ENCODE measurements around the gene ZBTB7B. TPM values are rescaled to one million over a fixed set of nuclear protein-coding genes. Genes with fewer than 3 reads are reported as not detected.
A peak's percentile ranks its signal among the peaks of the same experiment; 100 is the strongest.

ZBTB7B gene
- total RNA-seq, 1 donor from 2014 or later = 83.1 TPM

DNA sequence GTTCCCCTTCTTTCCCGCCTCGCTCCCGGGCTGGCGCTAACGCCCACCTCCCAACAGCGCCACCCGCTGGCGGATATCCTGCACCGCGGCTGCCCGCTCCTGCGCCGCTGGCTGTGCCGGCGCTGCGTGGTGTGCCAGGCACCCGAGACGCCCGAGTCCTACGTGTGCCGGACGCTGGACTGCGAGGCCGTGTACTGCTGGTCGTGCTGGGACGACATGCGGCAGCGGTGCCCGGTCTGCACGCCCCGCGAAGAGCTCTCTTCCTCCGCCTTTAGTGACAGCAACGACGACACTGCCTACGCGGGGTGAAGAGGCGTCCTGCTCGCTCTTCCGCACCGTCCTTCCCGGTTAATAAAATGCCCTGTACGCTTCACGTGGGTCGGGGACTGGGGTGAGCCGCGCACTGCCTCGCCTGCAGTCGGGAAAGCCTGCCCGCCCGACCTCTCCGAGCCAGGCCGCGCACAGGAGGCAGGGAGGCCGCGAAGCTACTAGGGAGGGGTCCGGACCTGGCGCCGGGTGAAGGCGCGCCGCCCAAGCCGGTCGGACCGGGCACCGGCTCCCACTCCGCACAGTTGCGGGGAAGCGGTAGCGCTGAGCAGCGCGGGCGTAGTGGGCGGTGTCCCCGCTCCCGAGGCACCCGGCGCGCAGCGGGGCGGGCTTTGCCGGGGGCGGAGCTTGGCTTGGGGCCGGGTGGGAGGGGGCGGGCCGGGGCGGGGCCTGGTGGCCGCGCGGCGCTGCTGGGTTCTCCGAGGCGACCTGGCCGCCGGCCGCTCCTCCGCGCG, 48.1 kb downstream of the ZBTB7B start, which contains the start of gene ADAM15:
ADAM15 (plus strand) TSS at position 757 of the 782 bp plus-strand sequence. CDS start 71 bp downstream, outside the sequence.
- Histone ChIP-seq H3K4me3 (peak within 1 kb of the TSS; percentile 69 to 80), H3K27ac (peak within 1 kb of the TSS; percentile 83 to 86), H3K4me1 (peaks cover 0 to 20% of the 10 kb centered on the region in 2 donors), H3K36me3 (peaks cover 4 to 14% of the 10 kb centered on the region in 2 donors), H3K9me3 (no peaks in the 10 kb centered on the region), H3K27me3 (no peaks in the 10 kb centered on the region)
- intact Hi-C loops (cut with DNase I) = loop anchor here (2.0 to 5.0 kb wide), 4 partner anchors 34 to 493 kb away; partner anchors contain the start of genes CKS1B, UBE2Q1 and ZBTB7B
- DNase-seq (ENCODE audit: low spot score in 2 of 2) = peak in 1 of 2 donors; percentile 90
- TF ChIP-seq, protein P1, sequence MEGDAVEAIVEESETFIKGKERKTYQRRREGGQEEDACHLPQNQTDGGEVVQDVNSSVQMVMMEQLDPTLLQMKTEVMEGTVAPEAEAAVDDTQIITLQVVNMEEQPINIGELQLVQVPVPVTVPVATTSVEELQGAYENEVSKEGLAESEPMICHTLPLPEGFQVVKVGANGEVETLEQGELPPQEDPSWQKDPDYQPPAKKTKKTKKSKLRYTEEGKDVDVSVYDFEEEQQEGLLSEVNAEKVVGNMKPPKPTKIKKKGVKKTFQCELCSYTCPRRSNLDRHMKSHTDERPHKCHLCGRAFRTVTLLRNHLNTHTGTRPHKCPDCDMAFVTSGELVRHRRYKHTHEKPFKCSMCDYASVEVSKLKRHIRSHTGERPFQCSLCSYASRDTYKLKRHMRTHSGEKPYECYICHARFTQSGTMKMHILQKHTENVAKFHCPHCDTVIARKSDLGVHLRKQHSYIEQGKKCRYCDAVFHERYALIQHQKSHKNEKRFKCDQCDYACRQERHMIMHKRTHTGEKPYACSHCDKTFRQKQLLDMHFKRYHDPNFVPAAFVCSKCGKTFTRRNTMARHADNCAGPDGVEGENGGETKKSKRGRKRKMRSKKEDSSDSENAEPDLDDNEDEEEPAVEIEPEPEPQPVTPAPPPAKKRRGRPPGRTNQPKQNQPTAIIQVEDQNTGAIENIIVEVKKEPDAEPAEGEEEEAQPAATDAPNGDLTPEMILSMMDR (IDR thresholded peaks at IDR 0.05) = peak; percentile 87 to 97 (median 88)

DNA sequence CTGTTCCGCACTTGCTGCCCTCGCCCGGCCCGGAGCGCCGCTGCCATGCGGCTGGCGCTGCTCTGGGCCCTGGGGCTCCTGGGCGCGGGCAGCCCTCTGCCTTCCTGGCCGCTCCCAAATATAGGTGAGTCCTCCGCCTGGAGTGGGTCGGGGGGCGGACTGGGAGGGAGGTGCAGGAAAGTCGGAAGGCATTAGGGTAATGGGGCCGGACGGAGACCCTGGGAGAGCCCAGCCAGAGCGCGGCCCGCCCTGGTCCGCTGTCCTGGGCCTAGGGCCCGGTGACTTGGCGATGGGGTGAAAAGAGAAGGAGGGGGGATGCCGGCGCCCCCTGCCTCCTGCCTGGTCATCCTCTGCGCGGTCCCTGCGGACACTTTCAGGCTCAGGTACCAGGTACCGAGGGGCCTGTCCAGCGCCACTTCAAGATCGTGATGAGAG, 48.8 kb downstream of the ZBTB7B start:
- TF ChIP-seq, protein P1 (IDR thresholded peaks at IDR 0.05) = no peak
- H3K27ac ChIP-seq = peak overlapping the region; percentile 83 to 86
- intact Hi-C loops (cut with DNase I) = loop anchor here (2.0 to 5.0 kb wide), 4 partner anchors 33 to 494 kb away; partner anchors contain the start of genes CKS1B, UBE2Q1 and ZBTB7B

DNA sequence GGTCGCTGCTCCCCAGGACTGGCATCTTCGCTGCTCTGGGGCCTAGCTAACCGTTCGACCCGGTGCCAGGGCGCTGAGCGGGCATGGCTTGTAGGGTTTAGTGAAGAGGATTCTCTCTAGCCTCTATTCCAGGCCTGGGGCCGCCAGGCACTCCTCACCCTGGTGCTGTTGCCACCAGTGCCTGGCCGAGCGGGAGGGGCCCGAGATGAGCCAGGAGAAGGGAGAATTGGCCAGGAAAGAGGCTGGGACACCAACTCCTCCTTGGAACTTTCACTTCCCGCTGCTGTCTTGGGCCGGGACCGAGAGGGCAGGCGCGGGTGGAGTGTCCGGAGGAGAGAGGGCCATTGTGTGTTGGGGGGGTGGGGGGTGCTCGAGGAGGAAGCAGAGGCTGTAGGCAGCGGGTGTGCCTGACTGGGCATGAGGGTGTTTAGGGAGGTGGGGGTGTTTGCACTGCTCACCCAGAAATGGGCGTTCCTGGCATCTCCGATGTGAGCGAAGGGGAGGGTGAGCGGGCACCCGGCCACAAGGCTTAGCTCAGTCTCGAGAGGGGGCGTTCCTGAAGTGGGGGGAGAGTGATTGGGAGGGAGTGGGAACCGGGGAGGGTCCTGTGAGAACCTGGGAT, 49.3 kb downstream of the ZBTB7B start:
- TF ChIP-seq, protein P1 (IDR thresholded peaks at IDR 0.05) = no peak
- peaks cover 13 to 26% of the 10 kb centered on the region in 2 donors for H3K36me3 ChIP-seq
- peaks cover 0 to 20% of the 10 kb centered on the region in 2 donors for H3K4me1 ChIP-seq
- DNase-seq (ENCODE audit: low spot score in 2 of 2) = peak in 1 of 2 donors; percentile 81
- peak overlapping the region; percentile 69 to 80 for H3K4me3 ChIP-seq
- H3K9me3 ChIP-seq = no peaks in the 10 kb centered on the region
- peak overlapping the region; percentile 83 to 86 for H3K27ac ChIP-seq
- no peaks in the 10 kb centered on the region for H3K27me3 ChIP-seq
- intact Hi-C loops (cut with DNase I) = loop anchor here (2.0 to 5.0 kb wide), 4 partner anchors 33 to 495 kb away; partner anchors contain the start of genes CKS1B, UBE2Q1 and ZBTB7B

More for the DNA sequence above, 48.8 kb downstream of the ZBTB7B start:
- H3K9me3 ChIP-seq = no peaks in the 10 kb centered on the region
- H3K4me3 ChIP-seq = peak overlapping the region; percentile 69 to 80
- H3K4me1 ChIP-seq = peaks cover 0 to 20% of the 10 kb centered on the region in 2 donors
- no peak for DNase-seq (ENCODE audit: low spot score in 2 of 2)
- peaks cover 10 to 21% of the 10 kb centered on the region in 2 donors for H3K36me3 ChIP-seq
- H3K27me3 ChIP-seq = no peaks in the 10 kb centered on the region

DNA sequence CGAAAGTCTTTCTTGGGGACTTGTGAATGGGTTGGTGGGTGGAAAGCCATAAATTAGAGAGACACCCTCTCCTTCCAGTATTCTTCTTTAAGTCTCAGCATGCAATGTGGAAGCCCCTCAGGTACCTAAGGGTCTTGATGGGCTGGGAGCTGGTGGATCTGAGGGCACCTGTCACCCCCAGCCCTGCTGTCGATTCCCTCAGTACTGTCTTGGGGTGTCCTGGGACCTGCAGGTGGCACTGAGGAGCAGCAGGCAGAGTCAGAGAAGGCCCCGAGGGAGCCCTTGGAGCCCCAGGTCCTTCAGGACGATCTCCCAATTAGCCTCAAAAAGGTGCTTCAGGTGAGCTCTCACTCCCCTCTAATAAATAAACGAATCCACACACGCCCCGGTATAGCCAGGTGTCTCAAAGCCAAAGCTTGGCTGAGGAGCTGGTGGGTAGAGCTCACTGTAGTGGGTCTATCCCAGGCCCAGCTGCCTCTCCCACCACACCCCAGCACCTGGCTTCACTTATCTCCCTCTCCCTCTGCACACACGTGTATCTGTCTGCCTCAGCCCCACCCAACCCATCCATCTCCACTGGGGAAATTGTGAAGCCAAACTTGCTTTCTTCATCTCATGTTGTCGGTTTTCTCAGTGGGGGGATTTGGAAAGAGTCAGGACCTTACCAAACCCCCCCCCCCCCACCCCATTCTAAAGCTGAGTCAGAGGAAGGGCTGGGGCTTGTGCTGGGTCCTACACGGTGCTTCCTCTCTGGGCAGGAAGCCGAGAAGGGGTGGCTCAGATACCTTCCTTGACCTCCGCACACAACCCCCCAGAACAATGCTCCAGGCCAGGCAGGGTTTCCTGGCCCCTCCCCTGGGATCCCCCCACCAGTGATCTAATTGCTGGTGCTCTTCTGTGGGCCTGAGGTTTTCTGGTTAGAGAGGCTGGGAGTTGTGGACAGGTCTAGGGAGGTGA, 50.1 kb downstream of the ZBTB7B start:
- intact Hi-C loops (cut with DNase I) = loop anchor here (5.0 kb wide), 1 partner anchor 495 kb away; the partner anchor contains the start of gene UBE2Q1
- peak overlapping the region; percentile 69 to 80 for H3K4me3 ChIP-seq
- peak overlapping the region; percentile 8 to 83 for H3K27ac ChIP-seq
- TF ChIP-seq, protein P1 (IDR thresholded peaks at IDR 0.05) = peak in 2 of 3 experiments; percentile 10 to 29
- DNase-seq (ENCODE audit: low spot score in 2 of 2) = no peak
- H3K9me3 ChIP-seq = no peaks in the 10 kb centered on the region
- H3K27me3 ChIP-seq = no peaks in the 10 kb centered on the region
- H3K36me3 ChIP-seq = peaks cover 21 to 34% of the 10 kb centered on the region in 2 donors
- peaks cover 0 to 20% of the 10 kb centered on the region in 2 donors for H3K4me1 ChIP-seq
